Endodermal cell (in vitro differentiated cells): ENCODE results near the gene ANGPTL4. TPM values are rescaled to one million over a fixed set of nuclear protein-coding genes. Genes with fewer than 3 reads are reported as not detected.

Experiments
- DNase-seq: peaks from one replicate; pipeline ENCODE4 v3.0.0-alpha.2; 2017
- H3K27ac ChIP-seq: 2 replicates; pipeline ENCODE4 v1.5.1; 2013; ENCODE audit warnings: mild to moderate bottlenecking, low read depth, low read length, moderate library complexity
- H3K27me3 ChIP-seq: 2 replicates; pipeline ENCODE4 v1.6.1; 2013; ENCODE audit warnings: mild to moderate bottlenecking, low read length, moderate library complexity; ENCODE audit not compliant: insufficient read depth, control insufficient read depth, poor library complexity, severe bottlenecking
- H3K36me3 ChIP-seq: 2 replicates; pipeline ENCODE4 v1.7.0; 2013; ENCODE audit warnings: mild to moderate bottlenecking, low read length, moderate library complexity; ENCODE audit not compliant: control insufficient read depth, insufficient read depth
- H3K4me1 ChIP-seq: one replicate; pipeline ENCODE4 v1.7.0; 2013; ENCODE audit warnings: low read length; ENCODE audit not compliant: control insufficient read depth, insufficient read depth
- H3K4me3 ChIP-seq: 2 replicates; pipeline ENCODE4 v1.5.1; 2013; ENCODE audit warnings: mild to moderate bottlenecking, low read length, moderate library complexity
- H3K9ac ChIP-seq: 2 replicates; pipeline ENCODE4 v1.6.1; 2013; ENCODE audit warnings: mild to moderate bottlenecking, low read length, moderate library complexity; ENCODE audit not compliant: poor library complexity, severe bottlenecking; ENCODE audit errors: extremely low read depth
- H3K9me3 ChIP-seq: 2 replicates; pipeline ENCODE4 v1.6.1; 2013; ENCODE audit warnings: mild to moderate bottlenecking, low read length, moderate library complexity; ENCODE audit not compliant: control insufficient read depth
- H3K27ac Mint-ChIP-seq: 2 replicates; pipeline ENCODE4 v1.8.0; 2020; ENCODE audit warnings: mixed read lengths
- H3K27me3 Mint-ChIP-seq: 2 replicates; pipeline ENCODE4 v1.8.0; 2021; ENCODE audit warnings: mild to moderate bottlenecking, mixed read lengths; ENCODE audit not compliant: insufficient read depth
- H3K36me3 Mint-ChIP-seq: 2 replicates; pipeline ENCODE4 v1.8.0; 2020; ENCODE audit warnings: low read depth, mixed read lengths
- H3K4me1 Mint-ChIP-seq: 2 replicates; pipeline ENCODE4 v1.8.0; 2020; ENCODE audit warnings: mixed read lengths
- H3K4me3 Mint-ChIP-seq: 2 replicates; pipeline ENCODE4 v1.8.0; 2020; ENCODE audit warnings: mild to moderate bottlenecking, moderate library complexity, mixed read lengths
- H3K9me3 Mint-ChIP-seq: 2 replicates; pipeline ENCODE4 v1.8.0; 2020; ENCODE audit warnings: mild to moderate bottlenecking, mixed read lengths
- WGBS, 2 experiments: methylation state at CpG; one replicate each; pipeline versions ENCODE4 v1.1.5 to v1.1.7; 2013; ENCODE audit warnings: missing lambda C conversion rate in 2 of 2, mixed read lengths in 1 of 2; ENCODE audit not compliant: insufficient coverage in 1 of 2, insufficient read length in 1 of 2; 5-methylcytosine and 5-hydroxymethylcytosine counted together
- total RNA-seq, 2 donors: library from RNA; stranded (reverse); fragmentation: NEBNext Ultra II Directional in 1 of 2; extraction: Animal tissue kit (Norgen Biotek cat#: 25700) in 1 of 2; gene quantifications; 2 replicates in 1 of 2; 3 replicates in 1 of 2; pipeline ENCODE4 v1.2.1, GENCODE V29; 2021
- TF ChIP-seq, protein P1 (sequence below): fragments of 200-600 bp; sonication (generic); conservative IDR thresholded peaks from 2 replicates; pipeline ENCODE4 v1.5.0; 2021; ENCODE audit warnings: antibody characterized with exemption, mild to moderate bottlenecking

The ANGPTL4 gene
- total RNA-seq, 2 donors from 2014 or later = 10.9 to 13.2 TPM

DNA sequence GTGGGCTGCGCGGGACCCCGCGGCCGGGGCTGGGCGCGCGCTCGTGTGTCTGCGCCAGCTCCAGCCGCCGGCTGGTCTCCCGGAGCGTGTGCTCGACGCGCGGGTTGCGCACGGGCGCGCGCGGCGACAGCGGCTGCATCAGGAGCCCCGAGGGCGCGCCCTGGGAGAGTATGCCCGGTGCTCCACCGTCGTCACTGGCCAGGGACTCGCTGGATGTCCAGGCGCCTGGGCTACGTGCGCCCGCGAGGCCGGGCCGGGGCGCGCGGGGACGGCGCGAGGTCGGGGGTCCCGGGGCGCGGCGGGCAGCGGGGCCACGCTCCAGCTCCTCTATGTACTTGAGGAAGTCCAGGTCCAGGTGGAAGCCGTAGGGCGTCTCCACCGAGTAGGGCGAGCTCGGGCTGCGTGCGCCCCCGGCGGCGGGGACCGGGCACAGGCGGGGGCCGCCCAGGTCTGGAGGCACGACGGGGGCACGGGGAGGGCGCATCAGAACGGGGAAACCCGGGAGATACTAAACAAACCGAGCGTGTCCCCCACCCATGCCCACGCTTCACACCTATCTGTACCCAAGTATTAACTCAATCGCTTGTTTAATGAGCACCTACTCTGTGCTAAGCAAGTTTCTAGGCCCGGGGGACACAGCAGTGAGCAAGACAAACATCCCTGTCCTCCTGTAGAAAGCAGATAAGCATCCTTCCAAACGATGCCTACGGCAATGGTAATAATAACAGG, 28.4 kb upstream of the ANGPTL4 start:
- peak; percentile 86 for DNase-seq
- Mint-ChIP-seq H3K27ac (no peak overlapping the region), H3K4me3 (peak overlapping the region; percentile 21), H3K27me3 (peaks cover 67% of the 10 kb centered on the region), H3K9me3 (no peaks in the 10 kb centered on the region), H3K4me1 (peaks cover 3% of the 10 kb centered on the region), H3K36me3 (no peaks in the 10 kb centered on the region)
- Histone ChIP-seq H3K4me1 (no peaks in the 10 kb centered on the region), H3K27ac (no peak overlapping the region), H3K27me3 (peaks cover 50% of the 10 kb centered on the region), H3K9ac (no peak overlapping the region), H3K36me3 (no peaks in the 10 kb centered on the region), H3K9me3 (no peaks in the 10 kb centered on the region), H3K4me3 (peak overlapping the region; percentile 62)
- WGBS, 2 experiments = 9 to 18% methylated on average over 37 to 79 of the region's 79 CpGs
- TF ChIP-seq, protein P1, sequence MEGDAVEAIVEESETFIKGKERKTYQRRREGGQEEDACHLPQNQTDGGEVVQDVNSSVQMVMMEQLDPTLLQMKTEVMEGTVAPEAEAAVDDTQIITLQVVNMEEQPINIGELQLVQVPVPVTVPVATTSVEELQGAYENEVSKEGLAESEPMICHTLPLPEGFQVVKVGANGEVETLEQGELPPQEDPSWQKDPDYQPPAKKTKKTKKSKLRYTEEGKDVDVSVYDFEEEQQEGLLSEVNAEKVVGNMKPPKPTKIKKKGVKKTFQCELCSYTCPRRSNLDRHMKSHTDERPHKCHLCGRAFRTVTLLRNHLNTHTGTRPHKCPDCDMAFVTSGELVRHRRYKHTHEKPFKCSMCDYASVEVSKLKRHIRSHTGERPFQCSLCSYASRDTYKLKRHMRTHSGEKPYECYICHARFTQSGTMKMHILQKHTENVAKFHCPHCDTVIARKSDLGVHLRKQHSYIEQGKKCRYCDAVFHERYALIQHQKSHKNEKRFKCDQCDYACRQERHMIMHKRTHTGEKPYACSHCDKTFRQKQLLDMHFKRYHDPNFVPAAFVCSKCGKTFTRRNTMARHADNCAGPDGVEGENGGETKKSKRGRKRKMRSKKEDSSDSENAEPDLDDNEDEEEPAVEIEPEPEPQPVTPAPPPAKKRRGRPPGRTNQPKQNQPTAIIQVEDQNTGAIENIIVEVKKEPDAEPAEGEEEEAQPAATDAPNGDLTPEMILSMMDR = peak; percentile 74

DNA sequence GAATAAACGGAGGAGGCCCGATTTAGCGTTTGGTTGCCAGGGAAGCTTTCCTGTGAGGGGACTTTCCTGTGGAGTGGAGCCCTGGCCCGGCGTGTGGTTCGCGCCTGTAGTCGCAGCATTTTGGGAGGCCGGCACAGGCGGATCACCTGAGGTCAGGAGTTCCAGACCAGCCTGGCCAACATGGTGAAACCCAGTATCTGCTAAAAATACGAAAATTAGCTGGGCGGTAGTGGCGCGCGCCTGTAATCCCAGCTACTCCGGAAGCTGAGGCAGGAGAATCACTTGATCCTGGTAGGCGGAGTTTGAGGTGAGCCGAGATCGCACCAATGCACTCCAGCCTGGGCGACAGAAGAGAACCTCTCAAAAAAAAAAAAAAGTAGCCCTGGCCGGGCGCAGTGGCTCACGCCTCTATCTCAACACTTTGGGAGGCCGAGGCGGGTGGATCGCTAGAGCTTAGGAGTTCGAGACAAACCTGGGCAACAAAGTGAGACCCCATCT, 27.8 kb upstream of the ANGPTL4 start:
- Histone ChIP-seq H3K4me3 (no peak overlapping the region), H3K27ac (no peak overlapping the region), H3K4me1 (no peaks in the 10 kb centered on the region), H3K27me3 (peaks cover 50% of the 10 kb centered on the region), H3K9me3 (no peaks in the 10 kb centered on the region), H3K36me3 (no peaks in the 10 kb centered on the region), H3K9ac (no peak overlapping the region)
- H3K27me3 Mint-ChIP-seq = peaks cover 64% of the 10 kb centered on the region
- peak; percentile 59 for DNase-seq
- peaks cover 5% of the 10 kb centered on the region for H3K4me1 Mint-ChIP-seq
- 77 to 86% methylated on average over 18 to 27 of the region's 27 CpGs for WGBS, 2 experiments
- H3K27ac Mint-ChIP-seq = no peak overlapping the region
- no peaks in the 10 kb centered on the region for H3K9me3 Mint-ChIP-seq
- TF ChIP-seq, protein P1 = no peak
- no peaks in the 10 kb centered on the region for H3K36me3 Mint-ChIP-seq
- peak overlapping the region; percentile 21 for H3K4me3 Mint-ChIP-seq

DNA sequence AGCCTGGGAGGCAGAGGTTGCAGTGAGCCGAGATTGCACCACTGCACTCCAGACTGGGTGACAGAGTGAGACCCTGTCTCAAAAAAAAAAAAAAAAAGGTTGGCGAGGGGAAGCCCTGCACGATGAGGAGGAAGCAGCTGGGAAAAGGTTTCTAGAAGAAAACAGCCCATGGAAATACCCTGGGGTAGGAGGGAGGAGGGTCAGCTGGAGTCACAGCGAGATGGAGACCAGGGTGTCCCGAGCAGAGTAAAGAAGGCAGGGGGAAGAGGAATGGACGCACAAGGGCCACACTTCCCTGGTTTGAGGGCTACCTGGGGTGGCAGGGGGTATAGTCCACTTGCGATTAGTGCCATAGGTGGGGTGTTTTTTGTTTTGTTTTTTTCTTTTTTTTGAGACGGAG, 27.3 kb upstream of the ANGPTL4 start:
- no peak overlapping the region for H3K9ac ChIP-seq
- Mint-ChIP-seq H3K27me3 (peaks cover 62% of the 10 kb centered on the region), H3K36me3 (no peaks in the 10 kb centered on the region), H3K4me1 (peaks cover 5% of the 10 kb centered on the region), H3K27ac (no peak overlapping the region), H3K4me3 (no peak overlapping the region), H3K9me3 (no peaks in the 10 kb centered on the region)
- no peaks in the 10 kb centered on the region for H3K4me1 ChIP-seq
- H3K27ac ChIP-seq = no peak overlapping the region
- TF ChIP-seq, protein P1 = no peak
- no peak overlapping the region for H3K4me3 ChIP-seq
- no peaks in the 10 kb centered on the region for H3K9me3 ChIP-seq
- peak; percentile 29 for DNase-seq
- WGBS, 2 experiments = 89 to 91% methylated on average over 4 to 8 of the region's 8 CpGs
- no peaks in the 10 kb centered on the region for H3K36me3 ChIP-seq
- H3K27me3 ChIP-seq = peaks cover 48% of the 10 kb centered on the region
